ACC112 (cell line): Measurements from ENCODE around the gene IRGC.

ENCODE experiments used
- H2AFZ ChIP-seq: fragments of 200-600 bp; sonication (generic); one replicate; pipeline ENCODE4 v1.6.0; 2017; ENCODE audit warnings: antibody characterized with exemption, low read length; ENCODE audit not compliant: unreplicated experiment
- H3K27ac ChIP-seq: fragments of 200-600 bp; sonication (generic); 2 replicates; pipeline ENCODE4 v1.5.1; 2014; ENCODE audit warnings: low read depth, mild to moderate bottlenecking, antibody characterized with exemption, low read length, moderate library complexity
- H3K27me3 ChIP-seq: fragments of 200-600 bp; sonication (generic); 2 replicates; pipeline ENCODE4 v1.6.1; 2014; ENCODE audit warnings: mild to moderate bottlenecking, antibody characterized with exemption, low read length, moderate library complexity, mixed read lengths; ENCODE audit not compliant: insufficient read depth
- H3K36me3 ChIP-seq: fragments of 200-600 bp; sonication (generic); 2 replicates; pipeline ENCODE4 v1.6.1; 2016; ENCODE audit warnings: mild to moderate bottlenecking, antibody characterized with exemption, low read length, moderate library complexity, mixed read lengths; ENCODE audit not compliant: insufficient read depth
- H3K4me1 ChIP-seq: fragments of 200-600 bp; sonication (generic); one replicate; pipeline ENCODE4 v1.6.1; 2016; ENCODE audit warnings: low read length, mixed read lengths; ENCODE audit not compliant: insufficient read depth, unreplicated experiment, control insufficient read depth
- H3K4me3 ChIP-seq: fragments of 200-600 bp; sonication (generic); 2 replicates; pipeline ENCODE4 v1.5.1; 2014; ENCODE audit warnings: mild to moderate bottlenecking, low read depth, low read length
- H3K79me2 ChIP-seq: fragments of 200-600 bp; sonication (generic); one replicate; pipeline ENCODE4 v1.6.0; 2016; ENCODE audit warnings: low read length; ENCODE audit not compliant: control insufficient read depth, unreplicated experiment, insufficient read depth

The IRGC gene

GRCh38 chr19:43690890-43691289 lies 25.0 kb upstream of the IRGC start:
- Histone ChIP-seq H3K36me3 (no peaks in the 10 kb centered on the region), H2AFZ (no peak overlapping the region), H3K79me2 (no peaks in the 10 kb centered on the region), H3K4me1 (peaks cover 3% of the 10 kb centered on the region), H3K27ac (no peak overlapping the region), H3K27me3 (no peaks in the 10 kb centered on the region), H3K4me3 (no peak overlapping the region)

DNA sequence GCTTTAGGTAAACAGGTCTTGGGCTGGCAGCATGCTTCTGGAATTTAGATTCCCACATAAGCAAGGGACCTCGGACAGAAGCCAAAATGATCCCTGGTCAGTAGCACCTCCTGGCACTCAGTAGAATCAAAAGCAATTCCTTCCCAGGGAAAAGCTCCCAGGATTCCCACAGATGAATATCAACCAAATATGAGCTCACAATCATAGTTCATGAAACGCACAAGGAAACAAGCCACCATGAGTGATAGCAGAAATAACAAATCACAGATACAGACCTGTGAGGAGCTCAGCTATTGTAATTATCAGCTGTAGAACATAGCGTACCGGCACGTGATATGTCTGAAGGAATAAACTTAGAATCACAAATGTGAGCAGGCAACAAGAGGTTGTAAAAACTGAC lies 24.1 kb upstream of the IRGC start:
- Histone ChIP-seq H3K36me3 (no peaks in the 10 kb centered on the region), H3K4me3 (no peak overlapping the region), H2AFZ (no peak overlapping the region), H3K79me2 (no peaks in the 10 kb centered on the region), H3K27me3 (no peaks in the 10 kb centered on the region), H3K27ac (no peak overlapping the region), H3K4me1 (peaks cover 3% of the 10 kb centered on the region)

DNA sequence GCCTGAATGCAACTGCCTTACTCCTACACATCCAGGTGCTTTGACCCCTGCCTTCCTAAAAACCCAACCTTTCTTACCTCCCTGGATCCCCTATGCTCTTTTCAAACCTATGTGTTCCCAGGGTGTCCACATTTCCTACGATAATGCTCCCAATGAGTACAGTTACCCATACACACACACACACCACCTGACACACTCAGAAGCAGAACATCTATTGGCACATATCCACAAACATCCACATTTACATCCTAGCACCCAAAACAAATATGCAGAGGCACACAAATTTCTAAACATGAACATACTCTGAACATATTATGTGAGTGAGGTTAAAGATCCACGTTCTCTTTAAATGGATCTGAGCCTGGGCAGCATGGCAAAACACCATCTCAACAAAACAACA lies 23.5 kb upstream of the IRGC start:
- H3K27me3 ChIP-seq, result no peaks in the 10 kb centered on the region
- H3K27ac ChIP-seq, result no peak overlapping the region
- H3K4me1 ChIP-seq, result peaks cover 3% of the 10 kb centered on the region
- H2AFZ ChIP-seq, result no peak overlapping the region
- no peak overlapping the region for H3K4me3 ChIP-seq
- no peaks in the 10 kb centered on the region for H3K79me2 ChIP-seq
- H3K36me3 ChIP-seq, result no peaks in the 10 kb centered on the region

DNA sequence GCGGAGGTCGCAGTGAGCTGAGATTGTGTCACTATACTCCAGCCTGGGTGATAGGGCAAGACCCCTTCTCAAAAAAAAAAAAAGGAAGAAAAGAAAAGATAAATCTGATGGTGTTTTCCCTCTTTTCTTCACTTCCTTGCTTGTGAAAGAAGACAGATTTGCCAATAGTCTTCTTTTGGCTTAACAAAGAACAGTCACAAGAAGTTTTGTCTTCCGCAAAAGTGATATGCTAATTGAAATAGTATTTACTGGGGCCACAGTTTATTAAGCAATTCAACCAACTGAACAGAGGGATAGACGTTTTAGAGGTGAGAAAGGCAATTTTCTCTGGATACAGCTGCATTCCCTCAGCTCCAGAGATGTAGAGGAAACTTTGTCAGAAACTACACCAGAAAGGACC lies 23.0 kb upstream of the IRGC start:
- Histone ChIP-seq H3K36me3 (no peaks in the 10 kb centered on the region), H3K27me3 (no peaks in the 10 kb centered on the region), H3K79me2 (no peaks in the 10 kb centered on the region), H2AFZ (no peak overlapping the region), H3K4me1 (no peaks in the 10 kb centered on the region), H3K27ac (no peak overlapping the region), H3K4me3 (no peak overlapping the region)

DNA sequence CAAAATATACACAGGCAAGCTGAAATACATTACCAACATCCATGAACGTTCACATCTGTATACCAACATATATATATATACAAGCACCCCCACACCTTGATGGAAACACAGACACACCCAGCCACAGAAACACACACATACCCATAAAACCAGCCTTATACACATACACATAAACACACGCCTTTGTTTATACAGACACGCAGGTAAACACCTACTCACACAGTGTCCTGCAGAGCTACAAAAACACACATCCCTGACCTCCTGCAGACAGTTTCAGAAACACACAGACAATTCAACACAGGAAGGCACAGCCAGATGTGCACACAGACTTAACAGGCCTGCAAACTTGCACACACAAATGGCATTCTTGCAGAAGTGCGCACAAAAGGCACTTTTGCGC lies 21.3 kb upstream of the IRGC start:
- Histone ChIP-seq H3K27ac (no peak overlapping the region), H3K27me3 (no peaks in the 10 kb centered on the region), H3K36me3 (no peaks in the 10 kb centered on the region), H2AFZ (no peak overlapping the region), H3K4me3 (no peak overlapping the region), H3K79me2 (no peaks in the 10 kb centered on the region), H3K4me1 (no peaks in the 10 kb centered on the region)

DNA sequence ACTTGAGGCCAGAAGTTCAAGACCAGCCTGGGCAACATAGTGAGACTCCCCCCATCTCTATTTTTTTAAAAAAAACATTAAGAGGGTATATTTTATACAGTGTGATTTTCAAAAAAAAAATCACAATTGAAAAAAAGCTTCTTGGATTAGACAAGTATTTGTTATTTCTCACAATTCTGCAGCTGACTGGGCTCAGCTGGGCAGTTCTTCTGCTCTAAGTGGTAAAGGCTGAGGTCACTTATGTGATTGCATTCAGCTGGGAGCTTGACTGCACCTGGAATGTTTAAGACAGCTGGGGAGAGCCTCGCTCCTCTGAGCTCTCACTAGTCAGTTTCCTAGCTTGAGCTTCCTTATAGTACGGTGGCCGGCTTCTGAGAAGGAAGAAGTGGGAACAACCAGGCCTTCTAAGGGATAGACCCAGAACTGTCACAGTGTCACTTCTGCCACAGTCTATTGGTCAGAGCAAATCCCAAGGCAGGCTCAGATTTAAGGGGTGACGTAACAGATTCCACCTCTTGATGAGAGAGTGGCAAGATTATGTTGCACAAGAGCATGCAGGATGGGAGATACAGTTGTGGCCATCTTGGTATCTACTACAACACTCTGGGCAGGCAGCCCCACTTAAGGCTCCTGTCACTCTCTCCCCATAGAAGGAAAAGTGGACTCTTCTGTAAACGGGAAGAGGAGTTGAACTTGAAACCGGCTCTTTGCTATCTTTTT lies 19.7 kb upstream of the IRGC start:
- Histone ChIP-seq H3K4me3 (no peak overlapping the region), H2AFZ (no peak overlapping the region), H3K27me3 (no peaks in the 10 kb centered on the region), H3K4me1 (peaks cover 8% of the 10 kb centered on the region), H3K79me2 (no peaks in the 10 kb centered on the region), H3K27ac (no peak overlapping the region), H3K36me3 (no peaks in the 10 kb centered on the region)

GRCh38 chr19:43697295-43697694 lies 18.6 kb upstream of the IRGC start:
- Histone ChIP-seq H3K27me3 (no peaks in the 10 kb centered on the region), H3K4me1 (peaks cover 8% of the 10 kb centered on the region), H3K36me3 (no peaks in the 10 kb centered on the region), H2AFZ (no peak overlapping the region), H3K79me2 (no peaks in the 10 kb centered on the region), H3K4me3 (no peak overlapping the region), H3K27ac (no peak overlapping the region)

- peak overlapping the region; percentile 94 for H3K27ac ChIP-seq
- peak overlapping the region; percentile 73 for H3K4me3 ChIP-seq
- H3K4me1 ChIP-seq, result peaks cover 8% of the 10 kb centered on the region
- H2AFZ ChIP-seq, result peak overlapping the region; percentile 85
- H3K27me3 ChIP-seq, result no peaks in the 10 kb centered on the region
- H3K36me3 ChIP-seq, result no peaks in the 10 kb centered on the region
- no peaks in the 10 kb centered on the region for H3K79me2 ChIP-seq
Observed at GRCh38 chr19:43699506-43700394, 16.1 kb upstream of the IRGC start.

DNA sequence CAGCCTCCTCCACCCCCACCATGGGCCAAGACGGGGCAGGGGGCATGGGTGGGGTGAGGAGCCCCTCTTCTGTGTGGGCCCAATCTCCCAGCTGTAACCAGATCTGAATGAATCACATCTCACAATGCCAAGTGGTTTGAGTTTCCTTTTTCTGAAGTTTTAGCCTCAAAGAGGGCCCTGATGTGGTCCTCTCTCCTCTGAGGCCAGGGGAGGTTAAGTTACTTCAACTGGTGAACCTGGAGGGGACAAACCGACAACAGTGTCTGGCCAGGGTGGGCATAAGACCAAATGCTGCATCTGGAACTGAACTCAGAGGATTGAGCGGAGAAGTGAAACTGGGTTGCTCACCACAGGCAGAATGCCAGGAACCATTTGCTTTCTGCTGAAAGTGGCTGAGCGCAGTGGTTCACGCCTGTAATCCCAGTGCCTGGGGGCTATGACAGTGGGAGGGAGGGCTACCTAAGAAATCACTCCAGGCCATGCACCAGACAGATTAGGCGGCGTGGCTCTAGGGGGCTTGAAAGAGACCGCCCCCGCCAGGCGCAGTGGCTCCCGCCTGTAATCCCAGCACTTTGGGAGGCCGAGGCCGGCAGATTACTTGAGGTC lies 15.4 kb upstream of the IRGC start:
- H2AFZ ChIP-seq, result peak overlapping the region; percentile 85
- peak overlapping the region; percentile 94 for H3K27ac ChIP-seq
- H3K36me3 ChIP-seq, result no peaks in the 10 kb centered on the region
- H3K4me3 ChIP-seq, result peak overlapping the region; percentile 73
- peaks cover 8% of the 10 kb centered on the region for H3K4me1 ChIP-seq
- H3K79me2 ChIP-seq, result no peaks in the 10 kb centered on the region
- H3K27me3 ChIP-seq, result no peaks in the 10 kb centered on the region

- Histone ChIP-seq H3K27ac (no peak overlapping the region), H2AFZ (no peak overlapping the region), H3K4me3 (no peak overlapping the region), H3K79me2 (no peaks in the 10 kb centered on the region), H3K4me1 (peaks cover 8% of the 10 kb centered on the region), H3K36me3 (no peaks in the 10 kb centered on the region), H3K27me3 (no peaks in the 10 kb centered on the region)
Observed at GRCh38 chr19:43704002-43704705, 11.7 kb upstream of the IRGC start.
